Esophagus muscularis mucosa (tissue), 4 donors: ENCODE results near the gene BMX.

ENCODE experiments used
- EP300 ChIP-seq: sonication (generic); formaldehyde crosslinking; IDR thresholded peaks from one replicate; pipeline ENCODE4 v1.6.1; 2017; ENCODE audit warnings: antibody characterized with exemption
- POLR2A ChIP-seq: fragments of 450-650 bp; IDR thresholded peaks from one replicate; pipeline ENCODE4 v1.6.1; 2017; ENCODE audit warnings: antibody characterized with exemption, moderate library complexity, mild to moderate bottlenecking, low read depth
- POLR2AphosphoS5 ChIP-seq, 2 donors: sonication (generic); formaldehyde crosslinking; IDR thresholded peaks; one replicate each; pipeline ENCODE4 v1.6.1; 2017; ENCODE audit warnings: antibody characterized with exemption in 2 of 2
- TF ChIP-seq, protein P1 (sequence below), 3 experiments: fragments of 200-600 bp in 2 of 3; fragments of 450-650 bp in 1 of 3; sonication (generic) in 2 of 3; IDR thresholded peaks; one replicate each; pipeline ENCODE4 v1.5.1; 2017 to 2019; ENCODE audit warnings: antibody characterized with exemption in 3 of 3, mild to moderate bottlenecking in 2 of 3, moderate library complexity in 1 of 3

GRCh38 chrX:15514279-15514678 lies 13.7 kb downstream of the BMX start:
- TF ChIP-seq POLR2A = no peak
- TF ChIP-seq, protein P1, sequence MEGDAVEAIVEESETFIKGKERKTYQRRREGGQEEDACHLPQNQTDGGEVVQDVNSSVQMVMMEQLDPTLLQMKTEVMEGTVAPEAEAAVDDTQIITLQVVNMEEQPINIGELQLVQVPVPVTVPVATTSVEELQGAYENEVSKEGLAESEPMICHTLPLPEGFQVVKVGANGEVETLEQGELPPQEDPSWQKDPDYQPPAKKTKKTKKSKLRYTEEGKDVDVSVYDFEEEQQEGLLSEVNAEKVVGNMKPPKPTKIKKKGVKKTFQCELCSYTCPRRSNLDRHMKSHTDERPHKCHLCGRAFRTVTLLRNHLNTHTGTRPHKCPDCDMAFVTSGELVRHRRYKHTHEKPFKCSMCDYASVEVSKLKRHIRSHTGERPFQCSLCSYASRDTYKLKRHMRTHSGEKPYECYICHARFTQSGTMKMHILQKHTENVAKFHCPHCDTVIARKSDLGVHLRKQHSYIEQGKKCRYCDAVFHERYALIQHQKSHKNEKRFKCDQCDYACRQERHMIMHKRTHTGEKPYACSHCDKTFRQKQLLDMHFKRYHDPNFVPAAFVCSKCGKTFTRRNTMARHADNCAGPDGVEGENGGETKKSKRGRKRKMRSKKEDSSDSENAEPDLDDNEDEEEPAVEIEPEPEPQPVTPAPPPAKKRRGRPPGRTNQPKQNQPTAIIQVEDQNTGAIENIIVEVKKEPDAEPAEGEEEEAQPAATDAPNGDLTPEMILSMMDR (IDR thresholded peaks at IDR 0.05) = no peak
- TF ChIP-seq EP300 = no peak
- no peak for TF ChIP-seq POLR2AphosphoS5 (IDR thresholded peaks at IDR 0.05)
